ENCODE data around the gene LSG1.

Gene LSG1

GRCh38 chr3:194686816-194687637 lies 15.0 kb upstream of the LSG1 start:
- no peak for FAIRE-seq

GRCh38 chr3:194686414-194686815 lies 14.4 kb upstream of the LSG1 start:
- FAIRE-seq: no peak

GRCh38 chr3:194685718-194686413 lies 13.9 kb upstream of the LSG1 start, which contains the start of gene FAM43A:
TSS of gene FAM43A (plus strand) at chr3:194685883. CDS start at chr3:194686827, 944 bp downstream.
- no peak for FAIRE-seq

- no peak for FAIRE-seq
Measured at GRCh38 chr3:194685065-194685717, 13.2 kb upstream of the LSG1 start.

- FAIRE-seq: no peak
Measured at GRCh38 chr3:194683380-194683779, 11.4 kb upstream of the LSG1 start.

- FAIRE-seq: peak; percentile 95
Measured at GRCh38 chr3:194682694-194683310, 10.8 kb upstream of the LSG1 start.

GRCh38 chr3:194682189-194682693 lies 10.2 kb upstream of the LSG1 start:
- FAIRE-seq: no peak

GRCh38 chr3:194680888-194681615 lies 9.1 kb upstream of the LSG1 start:
- FAIRE-seq: no peak

GRCh38 chr3:194676471-194676870 lies 4.5 kb upstream of the LSG1 start:
- no peak for FAIRE-seq

- FAIRE-seq: no peak
Measured at GRCh38 chr3:194675680-194676079, 3.7 kb upstream of the LSG1 start.

GRCh38 chr3:194675081-194675640 lies 3.2 kb upstream of the LSG1 start:
- FAIRE-seq: no peak

GRCh38 chr3:194673761-194674160 lies 1.8 kb upstream of the LSG1 start:
- no peak for FAIRE-seq

GRCh38 chr3:194672876-194673275 lies 885 bp upstream of the LSG1 start:
- no peak for FAIRE-seq

- peak; percentile 65 for FAIRE-seq
Measured at GRCh38 chr3:194671511-194671899, 486 bp downstream of the LSG1 start.

GRCh38 chr3:194667363-194667762 lies 4.6 kb downstream of the LSG1 start:
- FAIRE-seq: no peak

GRCh38 chr3:194664857-194665256 lies 7.1 kb downstream of the LSG1 start:
- FAIRE-seq: no peak

GRCh38 chr3:194661946-194662345 lies 10.0 kb downstream of the LSG1 start:
- no peak for FAIRE-seq

- FAIRE-seq: no peak
Measured at GRCh38 chr3:194661374-194661773, 10.6 kb downstream of the LSG1 start.

- FAIRE-seq: no peak
Measured at GRCh38 chr3:194659778-194660177, 12.2 kb downstream of the LSG1 start.

- no peak for FAIRE-seq
Measured at GRCh38 chr3:194658477-194659242, 13.3 kb downstream of the LSG1 start.

- no peak for FAIRE-seq
Measured at GRCh38 chr3:194657439-194657838, 14.6 kb downstream of the LSG1 start.

Measured in islet of Langerhans (tissue), 1 donor.